CD4-positive, alpha-beta memory T cell (primary cell): ENCODE results near the gene EFNA5. TPM values are rescaled to one million over a fixed set of nuclear protein-coding genes. Genes with fewer than 3 reads are reported as not detected.
A peak's percentile ranks its signal among the peaks of the same experiment; 100 is the strongest.
"Not testable (repeated sequence)": the region's sequence is repeated elsewhere in the genome, so short reads cannot be mapped to it uniquely, and the experiment has no call there.

ENCODE experiments used
- CTCF ChIA-PET: fragments of 350-600 bp; sonication (Branson Sonifier 250); formaldehyde crosslinking; loops from one replicate; lab custom pipeline; 2021; ENCODE audit warnings: inconsistent platforms; ENCODE audit not compliant: partially characterized antibody; lab: Charles Lee
- POLR2A ChIA-PET: fragments of 350-600 bp; sonication (Branson Sonifier 250); formaldehyde crosslinking; loops from one replicate; lab custom pipeline; 2021; ENCODE audit not compliant: partially characterized antibody; lab: Charles Lee
- DNase-seq, 5 donors: peaks; one replicate each; pipeline versions ENCODE4 v3.0.0 to v3.0.0-alpha.2; 2020 to 2022; ENCODE audit warnings: mixed read lengths in 1 of 5
- H3K27ac ChIP-seq: one replicate; pipeline ENCODE4 v1.7.0; 2013; ENCODE audit warnings: low read depth, low read length
- H3K27me3 ChIP-seq: 2 replicates; pipeline ENCODE4 v1.7.0; 2013; ENCODE audit warnings: mild to moderate bottlenecking, low read length, moderate library complexity; ENCODE audit not compliant: insufficient read depth
- H3K36me3 ChIP-seq: 2 replicates; pipeline ENCODE4 v1.7.0; 2013; ENCODE audit warnings: mild to moderate bottlenecking, low read length, moderate library complexity; ENCODE audit not compliant: insufficient read depth
- H3K4me1 ChIP-seq: 2 replicates; pipeline ENCODE4 v1.7.0; 2013; ENCODE audit warnings: mild to moderate bottlenecking, low read length, moderate library complexity; ENCODE audit not compliant: insufficient read depth
- H3K4me3 ChIP-seq, 2 donors: one replicate each; pipeline ENCODE4 v1.7.0; 2013; ENCODE audit warnings: low read length in 2 of 2, mild to moderate bottlenecking in 1 of 2
- H3K9me3 ChIP-seq, 2 donors: one replicate each; pipeline ENCODE4 v1.7.0; 2013; ENCODE audit warnings: low read length in 2 of 2, control low read depth in 1 of 2; ENCODE audit not compliant: control insufficient read depth in 1 of 2
- H3K27ac Mint-ChIP-seq, 7 donors: one replicate each; pipeline ENCODE4 v1.8.0; 2020 to 2021; ENCODE audit warnings: mixed read lengths in 7 of 7, mild to moderate bottlenecking in 6 of 7, inconsistent platforms in 3 of 7, moderate library complexity in 3 of 7
- H3K27me3 Mint-ChIP-seq, 2 donors: one replicate each; pipeline ENCODE4 v1.8.0; 2020 to 2021; ENCODE audit warnings: mixed read lengths in 2 of 2
- H3K36me3 Mint-ChIP-seq, 2 donors: one replicate each; pipeline ENCODE4 v1.8.0; 2020 to 2021; ENCODE audit warnings: mixed read lengths in 2 of 2, inconsistent platforms in 1 of 2, mild to moderate bottlenecking in 1 of 2
- H3K4me1 Mint-ChIP-seq, 4 donors: one replicate each; pipeline ENCODE4 v1.8.0; 2020 to 2021; ENCODE audit warnings: mixed read lengths in 4 of 4, mild to moderate bottlenecking in 1 of 4
- H3K4me3 Mint-ChIP-seq, 8 donors: one replicate each; pipeline ENCODE4 v1.8.0; 2020 to 2021; ENCODE audit warnings: mixed read lengths in 8 of 8, mild to moderate bottlenecking in 7 of 8, moderate library complexity in 6 of 8, inconsistent platforms in 3 of 8
- H3K9me3 Mint-ChIP-seq, 8 donors: one replicate each; pipeline ENCODE4 v1.8.0; 2020 to 2021; ENCODE audit warnings: mixed read lengths in 8 of 8, mild to moderate bottlenecking in 5 of 8, inconsistent platforms in 3 of 8, moderate library complexity in 1 of 8
- intact Hi-C: fragments of 100-400 bp; cut with micrococcal nuclease; formaldehyde crosslinking; loops from one replicate; pipeline ENCODE4 v1.15.1; 2023
- polyA plus RNA-seq, 2 donors: library from polyadenylated mRNA; unstranded; fragments of 300-500 nt; fragmentation: Illumina TruSeq; gene quantifications; one replicate each; pipeline ENCODE4 v1.2.3, GENCODE V29; 2021
- total RNA-seq, 2 experiments: library from RNA; stranded (reverse); gene quantifications; one replicate each; pipeline ENCODE4 v1.2.3, GENCODE V29; 2021

EFNA5 gene
- total and polyA plus RNA-seq, 4 experiments from 2014 or later = not detected

- no peak for DNase-seq
- H3K9me3 Mint-ChIP-seq = peaks cover 0 to 2% (median 0%) of the 10 kb centered on the region in 8 donors
- H3K4me1 Mint-ChIP-seq = peaks cover 0 to 7% (median 5%) of the 10 kb centered on the region in 4 donors
- no peaks in the 10 kb centered on the region for H3K36me3 ChIP-seq
- intact Hi-C loops = no loop called here
- CTCF ChIA-PET = no interaction called here
- H3K36me3 Mint-ChIP-seq = no peaks in the 10 kb centered on the region
- peaks cover 3% of the 10 kb centered on the region in 2 donors for H3K27me3 Mint-ChIP-seq
- H3K27me3 ChIP-seq = no peaks in the 10 kb centered on the region
- H3K27ac Mint-ChIP-seq = peak overlapping the region in 1 of 7 donors; percentile 76
- no peaks in the 10 kb centered on the region for H3K9me3 ChIP-seq
- POLR2A ChIA-PET = no interaction called here
- H3K4me1 ChIP-seq = no peaks in the 10 kb centered on the region
- H3K27ac ChIP-seq = no peak overlapping the region
- H3K4me3 ChIP-seq = no peak overlapping the region
- peak overlapping the region in 3 of 8 donors; percentile 3 to 49 (median 45) for H3K4me3 Mint-ChIP-seq
These were observed 168.6 kb downstream of the EFNA5 start for GRCh38 chr5:107501965-107502675.

- Histone ChIP-seq H3K27me3 (no peaks in the 10 kb centered on the region), H3K27ac (no peak overlapping the region), H3K4me1 (no peaks in the 10 kb centered on the region), H3K4me3 (no peak overlapping the region), H3K9me3 (no peaks in the 10 kb centered on the region), H3K36me3 (no peaks in the 10 kb centered on the region)
- H3K9me3 Mint-ChIP-seq = peaks cover 0 to 2% (median 0%) of the 10 kb centered on the region in 8 donors
- no peak for DNase-seq
- no peaks in the 10 kb centered on the region for H3K36me3 Mint-ChIP-seq
- no peak overlapping the region for H3K27ac Mint-ChIP-seq
- ChIA-PET CTCF (interaction anchor here (2.3 kb wide), 1 partner anchor 72 kb away, joined by 6 read pairs; no protein-coding TSS in a partner anchor), POLR2A (no interaction called here)
- intact Hi-C loops = no loop called here
- peaks cover 0 to 7% (median 5%) of the 10 kb centered on the region in 4 donors for H3K4me1 Mint-ChIP-seq
- H3K27me3 Mint-ChIP-seq = peaks cover 2 to 3% of the 10 kb centered on the region in 2 donors
- H3K4me3 Mint-ChIP-seq = no peak overlapping the region
These were observed 169.9 kb downstream of the EFNA5 start for GRCh38 chr5:107500840-107501239.

GRCh38 chr5:107500347-107500746 lies 170.4 kb downstream of the EFNA5 start:
- peaks cover 0 to 3% of the 10 kb centered on the region in 2 donors for H3K27me3 Mint-ChIP-seq
- peaks cover 0 to 7% (median 5%) of the 10 kb centered on the region in 4 donors for H3K4me1 Mint-ChIP-seq
- ChIA-PET POLR2A (no interaction called here), CTCF (interaction anchor here (2.3 kb wide), 1 partner anchor 72 kb away, joined by 6 read pairs; no protein-coding TSS in a partner anchor)
- no peaks in the 10 kb centered on the region for H3K9me3 ChIP-seq
- no peaks in the 10 kb centered on the region for H3K36me3 Mint-ChIP-seq
- H3K27me3 ChIP-seq = no peaks in the 10 kb centered on the region
- H3K27ac ChIP-seq = no peak overlapping the region
- no peak for DNase-seq
- H3K4me3 Mint-ChIP-seq = no peak overlapping the region
- peaks cover 0 to 2% (median 0%) of the 10 kb centered on the region in 8 donors for H3K9me3 Mint-ChIP-seq
- H3K36me3 ChIP-seq = no peaks in the 10 kb centered on the region
- H3K4me3 ChIP-seq = no peak overlapping the region
- H3K27ac Mint-ChIP-seq = no peak overlapping the region
- intact Hi-C loops = no loop called here
- no peaks in the 10 kb centered on the region for H3K4me1 ChIP-seq

GRCh38 chr5:107499776-107500175 lies 171.0 kb downstream of the EFNA5 start:
- ChIA-PET CTCF (interaction anchor here (2.3 kb wide), 1 partner anchor 73 kb away, joined by 6 read pairs; no protein-coding TSS in a partner anchor), POLR2A (no interaction called here)
- Mint-ChIP-seq H3K27ac (no peak overlapping the region), H3K4me1 (peaks cover 0 to 7% (median 5%) of the 10 kb centered on the region in 4 donors), H3K36me3 (no peaks in the 10 kb centered on the region), H3K9me3 (peaks cover 0 to 2% (median 0%) of the 10 kb centered on the region in 8 donors), H3K4me3 (no peak overlapping the region), H3K27me3 (peaks cover 0 to 3% of the 10 kb centered on the region in 2 donors)
- H3K4me1 ChIP-seq = no peaks in the 10 kb centered on the region
- no peaks in the 10 kb centered on the region for H3K27me3 ChIP-seq
- no peak overlapping the region for H3K4me3 ChIP-seq
- H3K9me3 ChIP-seq = no peaks in the 10 kb centered on the region
- H3K27ac ChIP-seq = no peak overlapping the region
- intact Hi-C loops = no loop called here
- DNase-seq = no peak
- no peaks in the 10 kb centered on the region for H3K36me3 ChIP-seq

DNA sequence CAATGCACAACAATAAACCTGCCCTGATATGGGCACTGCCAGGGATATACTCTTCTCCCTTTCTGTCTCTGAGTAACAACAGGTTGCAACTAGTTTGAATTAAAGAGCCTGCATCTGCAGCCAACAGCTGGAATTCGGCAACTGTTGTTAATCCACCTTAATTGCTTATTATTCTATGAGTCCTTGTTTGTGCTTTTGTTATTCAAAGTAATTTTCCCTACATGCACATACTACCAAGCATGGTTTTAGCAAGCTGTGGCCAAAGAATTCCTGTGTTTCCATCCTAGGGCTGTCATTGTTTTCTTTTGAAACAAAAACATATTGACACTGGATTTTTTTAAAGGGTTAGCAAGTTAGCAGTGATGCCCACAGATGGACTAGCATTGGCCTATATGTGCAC lies 171.5 kb downstream of the EFNA5 start:
- Mint-ChIP-seq H3K9me3 (peaks cover 0 to 2% (median 0%) of the 10 kb centered on the region in 8 donors), H3K27ac (no peak overlapping the region), H3K36me3 (no peaks in the 10 kb centered on the region), H3K27me3 (peaks cover 0 to 3% of the 10 kb centered on the region in 2 donors), H3K4me3 (no peak overlapping the region), H3K4me1 (peaks cover 0 to 7% (median 5%) of the 10 kb centered on the region in 4 donors)
- Histone ChIP-seq H3K36me3 (no peaks in the 10 kb centered on the region), H3K9me3 (no peaks in the 10 kb centered on the region), H3K27ac (no peak overlapping the region), H3K4me3 (no peak overlapping the region), H3K27me3 (no peaks in the 10 kb centered on the region), H3K4me1 (no peaks in the 10 kb centered on the region)
- intact Hi-C loops = no loop called here
- POLR2A ChIA-PET = no interaction called here
- DNase-seq = no peak
- CTCF ChIA-PET = interaction anchor here (2.3 kb wide), 1 partner anchor 73 kb away, joined by 6 read pairs; no protein-coding TSS in a partner anchor

GRCh38 chr5:107496466-107496865 lies 174.3 kb downstream of the EFNA5 start:
- Mint-ChIP-seq H3K36me3 (no peaks in the 10 kb centered on the region), H3K4me1 (no peaks in the 10 kb centered on the region), H3K27me3 (no peaks in the 10 kb centered on the region), H3K27ac (no peak overlapping the region), H3K9me3 (no peaks in the 10 kb centered on the region), H3K4me3 (no peak overlapping the region)
- H3K4me3 ChIP-seq = no peak overlapping the region
- DNase-seq = no peak
- ChIA-PET CTCF (no interaction called here), POLR2A (no interaction called here)
- H3K27me3 ChIP-seq = no peaks in the 10 kb centered on the region
- no peaks in the 10 kb centered on the region for H3K9me3 ChIP-seq
- no peak overlapping the region for H3K27ac ChIP-seq
- no peaks in the 10 kb centered on the region for H3K36me3 ChIP-seq
- no peaks in the 10 kb centered on the region for H3K4me1 ChIP-seq
- intact Hi-C loops = no loop called here

DNA sequence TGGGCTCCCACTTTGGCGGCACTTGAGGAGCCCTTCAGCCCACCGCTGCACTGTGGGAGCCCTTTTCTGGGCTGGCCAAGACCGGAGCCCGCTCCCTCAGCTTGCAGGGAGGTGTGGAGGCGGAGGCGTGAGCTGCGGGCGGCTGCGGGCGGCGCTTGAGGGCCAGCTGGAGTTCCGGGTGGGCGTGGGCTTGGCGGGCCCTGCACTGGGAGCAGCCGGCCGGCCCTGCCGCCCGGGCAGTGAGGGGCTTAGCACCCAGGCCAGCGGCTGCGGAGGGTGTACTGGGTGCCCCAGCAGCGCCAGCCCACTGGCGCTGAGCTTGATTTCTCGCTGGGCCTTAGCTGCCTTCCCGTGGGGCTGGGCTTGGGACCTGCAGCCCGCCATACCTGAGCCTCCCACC lies 176.6 kb downstream of the EFNA5 start:
- DNase-seq, H3K4me3 ChIP-seq, CTCF ChIA-PET, H3K9me3 Mint-ChIP-seq, H3K9me3 ChIP-seq, H3K27ac Mint-ChIP-seq, H3K4me1 Mint-ChIP-seq, H3K36me3 Mint-ChIP-seq, H3K4me3 Mint-ChIP-seq, intact Hi-C loops, H3K27me3 ChIP-seq, H3K36me3 ChIP-seq, H3K4me1 ChIP-seq, POLR2A ChIA-PET, H3K27ac ChIP-seq, H3K27me3 Mint-ChIP-seq: not testable (repeated sequence)
